ENCODE results near the gene PTCD2.

PTCD2 gene

GRCh38 chr5:72298711-72299110, 21.5 kb upstream of the PTCD2 start:
- DNase-seq: no peak

GRCh38 chr5:72300590-72301339, 19.4 kb upstream of the PTCD2 start:
- DNase-seq: no peak

GRCh38 chr5:72301557-72301956, 18.6 kb upstream of the PTCD2 start:
- no peak for DNase-seq

- DNase-seq: no peak
Measured at GRCh38 chr5:72302171-72302570, 18.0 kb upstream of the PTCD2 start.

GRCh38 chr5:72305194-72306142, 14.7 kb upstream of the PTCD2 start:
- no peak for DNase-seq

- no peak for DNase-seq
Measured at GRCh38 chr5:72307573-72307967, 12.6 kb upstream of the PTCD2 start.

- peak; percentile 95 for DNase-seq
Measured at GRCh38 chr5:72307968-72308852, 12.0 kb upstream of the PTCD2 start.

GRCh38 chr5:72308853-72309191, 11.4 kb upstream of the PTCD2 start:
- no peak for DNase-seq

GRCh38 chr5:72313141-72313540, 7.0 kb upstream of the PTCD2 start:
- DNase-seq: no peak

- DNase-seq: no peak
Measured at GRCh38 chr5:72314571-72315172, 5.5 kb upstream of the PTCD2 start.

- peak; percentile 38 for DNase-seq
Measured at GRCh38 chr5:72319435-72319975, 668 bp upstream of the PTCD2 start.

GRCh38 chr5:72324189-72324825, 4.1 kb downstream of the PTCD2 start:
- DNase-seq: no peak

- no peak for DNase-seq
Measured at GRCh38 chr5:72325566-72326305, 5.6 kb downstream of the PTCD2 start.

- DNase-seq: no peak
Measured at GRCh38 chr5:72326306-72326649, 6.1 kb downstream of the PTCD2 start.

- DNase-seq: no peak
Measured at GRCh38 chr5:72328172-72328571, 8.0 kb downstream of the PTCD2 start.

- no peak for DNase-seq
Measured at GRCh38 chr5:72330712-72331111, 10.5 kb downstream of the PTCD2 start.

- DNase-seq: no peak
Measured at GRCh38 chr5:72337159-72337558, 17.0 kb downstream of the PTCD2 start.

- no peak for DNase-seq
Measured at GRCh38 chr5:72338689-72339209, 18.6 kb downstream of the PTCD2 start.

GRCh38 chr5:72346398-72346797, 26.2 kb downstream of the PTCD2 start:
- DNase-seq: no peak

- DNase-seq: no peak
Measured at GRCh38 chr5:72347801-72348308, 27.7 kb downstream of the PTCD2 start.

- no peak for DNase-seq
Measured at GRCh38 chr5:72351376-72351775, 31.2 kb downstream of the PTCD2 start.

Measured in stimulated activated CD4-positive, alpha-beta T cell treated with anti-CD3 and anti-CD28 coated beads, Interleukin-4, amount 100 ng/mL, for 1 hour (primary cell).